BE2C (cell line): ENCODE data around the gene PRAMEF12.

Experiments
- DNase-seq: peaks from one replicate; pipeline ENCODE4 v3.0.0-alpha.2; 2020
- H3K27me3 ChIP-seq: fragments of 250-450 bp; sonication (Bioruptor Pico); 2 replicates; pipeline ENCODE4 v1.5.1; 2020; ENCODE audit warnings: mild to moderate bottlenecking
- H3K36me3 ChIP-seq: fragments of 250-450 bp; sonication (Bioruptor Pico); 2 replicates; pipeline ENCODE4 v1.5.1; 2020; ENCODE audit warnings: mild to moderate bottlenecking
- H3K4me1 ChIP-seq: fragments of 250-450 bp; sonication (Bioruptor Pico); 2 replicates; pipeline ENCODE4 v1.5.1; 2020
- H3K4me3 ChIP-seq: 2 replicates; pipeline ENCODE4 v1.5.1; 2011; ENCODE audit warnings: low read depth, low read length
- H3K9me3 ChIP-seq: fragments of 250-450 bp; sonication (Bioruptor Pico); 2 replicates; pipeline ENCODE4 v1.5.1; 2020
- TF ChIP-seq, protein P1 (sequence below): IDR thresholded peaks from 2 replicates; pipeline ENCODE4 v1.5.1; 2012; ENCODE audit warnings: mild to moderate bottlenecking, low read depth, low read length

PRAMEF12 gene

GRCh38 chr1:12741946-12742345 is 31.6 kb upstream of the PRAMEF12 start:
- Histone ChIP-seq H3K4me1 (no peaks in the 10 kb centered on the region), H3K9me3 (no peaks in the 10 kb centered on the region), H3K4me3 (no peak overlapping the region), H3K36me3 (no peaks in the 10 kb centered on the region), H3K27me3 (no peaks in the 10 kb centered on the region)
- DNase-seq: no peak
- TF ChIP-seq, protein P1, sequence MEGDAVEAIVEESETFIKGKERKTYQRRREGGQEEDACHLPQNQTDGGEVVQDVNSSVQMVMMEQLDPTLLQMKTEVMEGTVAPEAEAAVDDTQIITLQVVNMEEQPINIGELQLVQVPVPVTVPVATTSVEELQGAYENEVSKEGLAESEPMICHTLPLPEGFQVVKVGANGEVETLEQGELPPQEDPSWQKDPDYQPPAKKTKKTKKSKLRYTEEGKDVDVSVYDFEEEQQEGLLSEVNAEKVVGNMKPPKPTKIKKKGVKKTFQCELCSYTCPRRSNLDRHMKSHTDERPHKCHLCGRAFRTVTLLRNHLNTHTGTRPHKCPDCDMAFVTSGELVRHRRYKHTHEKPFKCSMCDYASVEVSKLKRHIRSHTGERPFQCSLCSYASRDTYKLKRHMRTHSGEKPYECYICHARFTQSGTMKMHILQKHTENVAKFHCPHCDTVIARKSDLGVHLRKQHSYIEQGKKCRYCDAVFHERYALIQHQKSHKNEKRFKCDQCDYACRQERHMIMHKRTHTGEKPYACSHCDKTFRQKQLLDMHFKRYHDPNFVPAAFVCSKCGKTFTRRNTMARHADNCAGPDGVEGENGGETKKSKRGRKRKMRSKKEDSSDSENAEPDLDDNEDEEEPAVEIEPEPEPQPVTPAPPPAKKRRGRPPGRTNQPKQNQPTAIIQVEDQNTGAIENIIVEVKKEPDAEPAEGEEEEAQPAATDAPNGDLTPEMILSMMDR: no peak

- DNase-seq: peak; percentile 59
- no peak overlapping the region for H3K4me3 ChIP-seq
- H3K27me3 ChIP-seq: no peaks in the 10 kb centered on the region
- no peaks in the 10 kb centered on the region for H3K9me3 ChIP-seq
- no peaks in the 10 kb centered on the region for H3K36me3 ChIP-seq
- no peaks in the 10 kb centered on the region for H3K4me1 ChIP-seq
- TF ChIP-seq, protein P1: no peak
These were observed 28.2 kb upstream of the PRAMEF12 start for GRCh38 chr1:12745126-12745991.

DNA sequence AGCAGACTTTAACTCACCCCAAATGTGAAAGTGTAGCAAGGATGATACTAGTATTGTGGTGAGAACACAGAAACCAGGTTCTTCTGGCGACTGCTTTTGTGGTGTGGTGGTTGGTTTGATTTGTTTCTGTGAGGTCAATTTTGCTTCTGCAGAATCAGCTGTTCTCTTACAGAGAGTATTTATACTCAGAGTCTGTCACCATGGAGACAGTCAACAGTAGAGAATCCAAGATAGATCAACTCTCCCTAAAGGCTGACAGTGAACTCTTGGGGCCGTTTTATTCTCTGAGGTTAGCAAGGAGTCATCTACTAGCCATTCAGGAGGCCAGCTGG is 27.6 kb upstream of the PRAMEF12 start, which contains the start of gene CFAP107:
CFAP107 (plus strand) TSS at position 209 of the 332 bp plus-strand sequence. CDS start 231 bp downstream, outside the sequence.
- TF ChIP-seq, protein P1: no peak
- Histone ChIP-seq H3K4me1 (no peaks in the 10 kb centered on the region), H3K27me3 (no peaks in the 10 kb centered on the region), H3K36me3 (no peaks in the 10 kb centered on the region), H3K9me3 (no peaks in the 10 kb centered on the region), H3K4me3 (no peak within 1 kb of the TSS)
- DNase-seq: no peak

- Histone ChIP-seq H3K27me3 (no peaks in the 10 kb centered on the region), H3K9me3 (no peaks in the 10 kb centered on the region), H3K4me1 (no peaks in the 10 kb centered on the region), H3K4me3 (no peak overlapping the region), H3K36me3 (no peaks in the 10 kb centered on the region)
- no peak for DNase-seq
- TF ChIP-seq, protein P1: no peak
These were observed 24.7 kb upstream of the PRAMEF12 start for GRCh38 chr1:12748778-12749355.

DNA sequence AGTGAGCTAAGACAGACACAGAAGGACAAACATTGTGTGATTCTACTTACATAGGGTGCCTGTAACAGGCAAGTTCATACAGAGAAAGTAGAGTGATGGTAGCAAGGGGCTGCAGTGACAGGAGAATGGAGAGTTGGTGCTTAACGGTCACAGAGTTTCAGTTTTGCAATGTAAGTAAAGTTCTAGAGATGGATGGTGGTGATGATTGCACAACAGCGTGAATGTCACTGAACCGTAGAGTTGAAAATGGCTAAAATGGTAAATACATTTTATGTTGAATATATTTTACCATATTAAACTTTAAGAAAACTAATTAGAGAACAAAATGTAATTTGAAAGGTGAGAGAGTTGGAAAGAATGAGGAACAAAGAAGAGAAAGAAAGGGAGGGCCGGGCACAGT is 18.8 kb upstream of the PRAMEF12 start:
- TF ChIP-seq, protein P1: no peak
- Histone ChIP-seq H3K36me3 (no peaks in the 10 kb centered on the region), H3K9me3 (no peaks in the 10 kb centered on the region), H3K4me3 (no peak overlapping the region), H3K4me1 (no peaks in the 10 kb centered on the region), H3K27me3 (no peaks in the 10 kb centered on the region)
- DNase-seq: no peak

DNA sequence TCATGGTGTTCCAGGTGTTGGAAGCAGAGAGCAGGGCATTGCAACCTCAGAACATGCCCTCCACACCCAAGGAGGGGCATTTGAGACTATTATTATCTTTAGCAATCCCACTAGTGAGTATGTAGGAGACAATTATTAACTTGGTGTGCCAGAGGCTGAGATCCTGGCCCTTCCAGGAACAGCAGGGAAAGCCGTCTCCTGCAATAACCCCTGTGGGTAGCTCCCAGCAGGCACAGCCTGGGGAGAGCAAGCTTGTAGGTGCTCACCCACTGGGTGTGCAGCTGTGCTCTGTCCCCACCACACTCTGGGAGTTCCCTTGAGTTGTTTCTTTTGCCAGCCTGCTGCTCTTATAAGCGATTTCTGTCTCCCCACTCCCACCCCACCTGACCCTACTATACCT is 17.3 kb upstream of the PRAMEF12 start:
- no peaks in the 10 kb centered on the region for H3K27me3 ChIP-seq
- TF ChIP-seq, protein P1: no peak
- no peak for DNase-seq
- no peaks in the 10 kb centered on the region for H3K9me3 ChIP-seq
- H3K4me3 ChIP-seq: no peak overlapping the region
- no peaks in the 10 kb centered on the region for H3K36me3 ChIP-seq
- no peaks in the 10 kb centered on the region for H3K4me1 ChIP-seq
